Stimulated activated CD8-positive, alpha-beta memory T cell treated with anti-CD3 and anti-CD28 coated beads, Interleukin-4, amount 100 ng/mL, for 1 hour (primary cell): ENCODE measurements around the gene CMTM3.
A peak's percentile ranks its signal among the peaks of the same experiment; 100 is the strongest.
"Not testable (repeated sequence)": the region's sequence is repeated elsewhere in the genome, so short reads cannot be mapped to it uniquely, and the experiment has no call there.

ENCODE experiments used
- DNase-seq, 2 donors: peaks; one replicate each; pipeline ENCODE4 v3.0.0-alpha.2; 2020; ENCODE audit warnings: low read depth in 2 of 2, low spot score in 1 of 2

The CMTM3 gene

GRCh38 chr16:66604376-66605176 lies at the start of gene CMTM3:
Gene CMTM3 (plus strand): TSS chr16:66604704. CDS start chr16:66604806, 102 bp downstream.
- DNase-seq: peak; percentile 30 to 39

DNA sequence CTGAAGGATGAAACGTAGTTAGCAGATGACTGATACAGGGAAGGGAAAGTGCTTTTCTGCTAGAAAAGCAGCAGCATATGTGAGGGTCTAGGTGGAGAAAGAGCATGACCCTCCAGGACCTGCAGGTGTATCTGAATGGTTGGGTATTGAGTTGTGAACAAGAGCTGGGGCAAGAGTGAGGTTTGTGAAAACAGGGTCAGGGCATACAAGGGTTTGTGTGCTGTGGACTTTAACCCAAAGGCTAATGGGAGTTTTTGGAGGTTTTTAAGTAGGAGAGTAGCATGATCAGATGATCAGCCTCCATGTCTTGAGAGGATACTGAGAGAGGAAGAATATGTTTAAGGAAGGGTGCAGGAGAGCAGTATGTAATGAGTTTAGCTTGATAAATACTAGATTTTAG lies 44.4 kb upstream of the CMTM3 start:
- DNase-seq: no peak

- no peak for DNase-seq
Observed at GRCh38 chr16:66561381-66562080, 43.0 kb upstream of the CMTM3 start.

DNA sequence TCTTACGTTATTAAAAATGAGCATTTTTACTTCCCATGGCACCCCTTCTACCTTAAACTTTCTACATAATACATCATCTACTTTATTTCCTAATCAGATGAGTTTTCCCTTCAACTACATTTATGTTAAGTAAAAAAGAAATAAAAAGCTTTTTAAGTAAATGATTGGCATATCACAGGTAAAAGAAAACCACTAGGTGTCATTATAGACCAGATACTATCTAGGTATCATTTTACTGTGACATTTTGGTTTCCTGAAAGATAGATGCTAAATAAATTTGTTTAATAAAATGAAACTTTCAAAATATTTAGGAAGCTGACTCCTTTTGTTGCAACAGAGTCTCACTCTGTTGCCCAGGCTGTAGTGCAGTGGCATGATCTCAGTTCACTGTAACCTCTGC lies 42.1 kb upstream of the CMTM3 start:
- DNase-seq: no peak

DNA sequence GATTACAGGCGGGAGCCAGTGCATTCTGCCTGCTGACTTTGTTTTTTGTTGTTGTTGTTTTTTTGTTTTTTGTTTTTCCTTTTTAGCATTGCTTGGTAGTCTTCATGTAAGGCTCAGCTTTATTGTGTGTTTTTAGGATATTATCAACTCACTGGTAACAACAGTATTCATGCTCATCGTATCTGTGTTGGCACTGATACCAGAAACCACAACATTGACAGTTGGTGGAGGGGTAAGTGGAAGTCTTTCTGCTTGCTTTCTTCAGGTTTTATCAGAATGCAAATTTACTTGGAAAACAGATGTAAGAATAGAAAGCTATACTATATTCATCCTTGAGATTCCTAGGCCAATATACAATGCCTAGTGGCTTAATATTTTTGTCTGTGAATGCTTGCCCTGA lies 41.5 kb upstream of the CMTM3 start:
- no peak for DNase-seq

DNA sequence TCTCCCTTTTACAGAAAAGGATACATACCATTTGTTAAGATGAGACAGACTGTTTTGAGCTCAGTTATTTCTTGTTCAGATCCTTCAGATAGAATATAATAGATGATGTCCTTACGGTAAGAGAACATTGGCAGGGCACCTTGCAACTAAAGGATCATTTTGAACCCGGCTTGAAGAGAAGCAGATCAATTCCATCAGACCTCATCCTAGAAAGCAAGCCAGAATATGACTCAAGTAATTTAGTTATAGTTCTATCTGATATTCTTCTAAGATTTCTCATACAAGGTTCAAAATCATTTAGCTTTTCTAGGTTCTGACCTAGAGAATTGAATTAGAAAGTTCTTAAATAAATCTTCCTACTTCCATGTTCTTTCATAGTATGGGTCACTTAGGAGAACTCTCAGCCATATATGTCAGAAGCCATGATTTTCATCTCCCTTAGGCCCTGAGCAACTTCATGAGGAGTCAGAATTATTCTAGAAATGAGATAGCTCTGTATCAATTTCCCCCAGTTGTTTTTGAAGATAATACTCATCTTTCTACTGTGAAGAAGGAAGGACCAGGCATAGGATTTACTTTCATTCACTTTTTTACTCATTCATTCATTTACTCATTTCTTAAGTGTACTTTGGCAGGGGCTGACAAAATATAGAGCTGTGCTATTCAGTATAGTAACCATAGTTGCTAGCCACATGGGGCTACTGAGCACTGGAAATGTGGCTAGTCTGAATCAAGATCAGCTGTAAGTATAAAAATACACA lies 40.8 kb upstream of the CMTM3 start:
- no peak for DNase-seq

DNA sequence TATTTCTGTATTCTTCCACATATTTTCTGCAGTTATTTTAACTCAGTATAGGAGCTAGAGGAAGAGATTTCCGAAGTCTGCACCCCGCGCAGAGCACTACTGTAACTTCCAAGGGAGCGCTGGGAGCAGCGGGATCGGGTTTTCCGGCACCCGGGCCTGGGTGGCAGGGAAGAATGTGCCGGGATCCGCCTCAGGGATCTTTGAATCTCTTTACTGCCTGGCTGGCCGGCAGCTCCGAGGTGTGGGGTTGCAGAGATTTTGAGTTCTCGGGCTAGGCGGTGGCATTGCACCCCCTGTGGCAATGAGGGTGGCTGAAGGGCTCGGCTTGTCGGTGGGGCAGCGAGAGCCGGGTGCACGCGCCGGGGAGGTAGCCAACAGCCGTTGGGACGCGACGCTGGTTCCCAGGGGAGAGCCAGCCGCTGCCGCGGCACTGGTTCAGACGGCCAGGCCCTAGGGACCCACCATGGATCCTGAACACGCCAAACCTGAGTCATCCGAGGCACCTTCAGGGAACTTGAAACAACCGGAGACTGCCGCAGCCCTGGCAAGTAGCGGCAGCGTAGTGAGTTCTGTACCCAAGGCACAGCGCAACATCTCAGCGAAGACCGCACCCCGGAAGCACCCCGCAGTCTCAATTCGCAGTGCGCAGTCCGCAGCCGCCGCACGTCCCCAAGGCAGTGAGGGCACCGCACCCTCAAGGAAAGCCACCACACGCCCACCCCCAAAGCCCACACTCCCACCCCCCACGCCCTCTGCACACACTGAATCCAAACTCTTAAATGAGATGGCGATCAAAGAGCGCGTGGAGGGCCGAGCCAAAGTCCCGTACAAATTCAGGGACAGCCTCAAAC lies 38.2 kb upstream of the CMTM3 start, which contains the start of gene CMTM1:
Gene CMTM1, plus strand, starts transcription at position 389 of the 851 bp plus-strand sequence. Its CDS starts 75 bp downstream, at position 464.
- DNase-seq: no peak

- not testable (repeated sequence) for DNase-seq
Observed at GRCh38 chr16:66567270-66567669, 37.2 kb upstream of the CMTM3 start.

DNA sequence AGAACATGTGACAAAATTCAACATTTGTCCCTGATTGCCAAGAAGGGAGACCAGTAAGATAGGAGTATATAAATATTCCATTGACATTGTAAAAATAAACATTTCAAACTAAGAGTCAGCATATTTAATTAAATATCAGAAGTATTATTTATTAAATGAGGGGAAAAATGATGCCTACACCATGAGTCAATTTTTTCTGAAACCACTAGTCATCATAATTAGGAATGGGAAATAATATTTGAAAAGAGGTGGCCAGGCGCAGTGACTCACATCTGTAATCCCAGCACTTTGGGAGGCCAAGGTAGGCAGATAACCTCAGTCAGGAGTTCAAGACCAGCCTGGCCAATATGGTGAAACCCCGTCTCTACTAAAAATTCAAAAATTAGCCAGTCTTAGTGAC lies 36.1 kb upstream of the CMTM3 start:
- DNase-seq: no peak

- no peak for DNase-seq
Observed at GRCh38 chr16:66569131-66569530, 35.4 kb upstream of the CMTM3 start.

GRCh38 chr16:66569827-66570405 lies 34.6 kb upstream of the CMTM3 start:
- no peak for DNase-seq

DNA sequence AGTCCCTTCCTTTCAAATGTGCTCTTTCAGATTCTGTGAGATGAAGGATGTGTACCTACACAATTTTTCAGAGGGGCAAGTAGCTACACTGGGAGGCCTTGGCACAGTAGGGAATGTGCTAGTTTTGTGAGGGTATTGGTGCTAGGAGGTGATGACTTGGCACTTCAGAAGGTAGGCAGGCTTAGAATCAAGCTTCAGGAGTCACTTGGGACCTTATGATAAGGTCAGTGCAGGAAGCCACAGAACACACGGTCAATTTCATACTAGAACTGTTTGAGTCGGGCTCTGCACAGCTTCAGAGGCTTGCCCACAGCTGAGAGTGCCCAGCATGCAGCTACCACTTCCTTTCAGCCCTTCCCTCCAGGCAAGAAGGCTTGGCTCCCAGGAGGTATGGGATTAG lies 32.1 kb upstream of the CMTM3 start:
- no peak for DNase-seq

DNA sequence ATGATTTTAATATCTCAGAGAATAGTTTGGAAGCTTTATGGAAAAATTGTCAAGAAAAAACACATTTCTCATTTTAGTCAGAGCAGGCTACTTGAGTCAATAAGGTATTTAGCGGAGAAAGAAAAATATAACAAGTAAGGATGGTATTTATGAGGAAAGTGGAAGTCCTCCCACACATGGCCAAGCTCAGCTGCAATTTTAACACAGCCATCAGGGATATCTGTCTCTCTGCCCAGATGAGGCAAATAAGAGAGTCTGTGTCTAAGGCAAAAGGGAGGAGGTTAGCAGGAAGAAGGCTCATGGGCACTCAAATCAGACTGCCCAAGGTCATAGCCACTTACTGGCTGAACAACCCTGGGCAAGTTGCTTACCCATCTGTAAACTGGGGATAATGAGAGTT lies 30.4 kb upstream of the CMTM3 start:
- DNase-seq: no peak

DNA sequence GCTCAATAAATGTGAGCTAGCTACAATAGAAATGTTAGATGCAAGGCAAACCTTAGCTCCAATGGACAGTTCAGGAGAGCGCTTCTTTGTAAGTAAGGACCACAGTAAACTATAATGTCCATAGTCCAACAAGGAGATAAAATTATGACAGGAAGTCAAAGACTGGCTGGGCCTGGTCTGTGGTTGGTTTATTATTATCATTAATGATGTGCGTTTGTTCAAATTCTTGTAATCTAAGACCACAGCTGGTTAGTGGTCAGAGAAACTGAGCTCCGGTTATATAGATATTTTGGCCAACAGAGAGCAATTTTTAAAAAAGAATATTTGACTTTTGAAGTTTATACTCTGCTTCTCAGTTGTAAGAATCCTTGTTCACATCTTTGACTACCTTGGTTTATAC lies 30.0 kb upstream of the CMTM3 start:
- DNase-seq: no peak

GRCh38 chr16:66575060-66575459 lies 29.4 kb upstream of the CMTM3 start:
- DNase-seq: no peak

DNA sequence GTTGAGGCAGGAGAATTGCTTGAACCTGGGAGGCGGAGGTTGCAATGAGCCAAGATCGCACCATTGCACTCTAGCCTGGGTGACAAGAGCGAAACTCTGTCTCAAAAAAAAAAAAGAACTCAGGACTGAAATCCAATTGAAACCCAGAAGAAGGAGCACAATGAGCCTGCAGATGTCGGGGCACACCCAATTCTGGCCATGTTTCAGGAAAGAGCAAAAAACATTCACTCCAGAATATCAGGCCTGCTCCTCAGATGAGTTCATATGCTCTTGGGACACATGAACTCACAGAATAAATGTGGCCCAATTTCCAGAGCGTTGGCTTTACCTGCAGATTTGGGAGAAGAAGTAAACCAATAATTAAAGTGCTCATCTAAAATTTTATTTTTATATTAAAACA lies 28.2 kb upstream of the CMTM3 start:
- no peak for DNase-seq

DNA sequence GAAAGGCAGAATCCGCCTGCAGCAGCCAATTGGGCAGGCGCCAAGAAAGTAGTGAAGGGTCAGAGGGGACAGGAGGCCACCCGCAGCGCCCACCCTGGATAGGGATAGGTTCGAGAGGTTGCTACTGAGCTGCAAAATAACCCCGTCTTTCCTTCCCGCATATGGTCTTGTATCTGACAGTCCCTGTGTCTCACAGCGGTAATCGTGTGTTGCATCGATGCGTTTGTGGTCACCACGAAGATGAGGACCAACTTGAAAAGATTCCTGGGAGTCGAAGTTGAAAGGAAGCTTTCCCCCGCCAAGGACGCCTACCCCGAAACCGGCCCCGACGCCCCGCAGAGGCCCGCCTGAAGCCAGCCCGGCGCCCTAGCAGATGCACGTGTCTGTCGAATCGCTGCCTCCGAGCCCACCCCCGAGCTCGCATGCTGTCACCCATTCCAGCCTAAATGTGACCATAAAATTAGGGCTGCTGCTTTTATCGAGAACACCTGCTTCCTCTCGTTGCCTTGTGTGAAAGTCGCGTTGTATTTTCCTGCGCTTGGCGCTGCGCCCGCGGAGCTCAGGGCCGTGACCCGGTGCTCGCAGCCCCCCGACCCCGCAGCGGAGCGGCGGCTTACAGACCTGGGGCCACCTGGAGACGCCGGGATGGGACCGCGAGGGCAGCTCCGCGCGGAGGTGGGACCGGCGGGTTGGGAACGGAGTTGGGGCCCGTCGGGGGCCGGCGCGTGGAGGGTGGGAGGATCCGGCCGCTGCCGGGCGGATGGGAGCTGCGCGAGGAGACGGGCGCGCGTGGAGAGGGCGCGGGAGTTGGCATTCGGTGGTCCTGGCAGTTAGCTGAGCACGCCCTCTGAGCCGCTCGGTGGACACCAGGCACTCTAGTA lies 25.6 kb upstream of the CMTM3 start, which contains the start of gene CMTM2:
Gene CMTM2, plus strand, starts transcription at position 813 of the 881 bp plus-strand sequence. CDS start 145 bp downstream, outside the sequence.
- DNase-seq: no peak

GRCh38 chr16:66580605-66581209 lies 23.8 kb upstream of the CMTM3 start:
- no peak for DNase-seq
